GM21737 (cell line): Measurements from ENCODE around the gene C19orf85.

Experiments used
- ATAC-seq: cut with Tn5 transposase; IDR thresholded peaks from one replicate; pipeline ENCODE4 v1.9.1; 2021; ENCODE audit warnings: mild to moderate bottlenecking, moderate library complexity; ENCODE audit not compliant: unreplicated experiment

The C19orf85 gene

GRCh38 chr19:55489711-55490477 is 25.3 kb upstream of the C19orf85 start:
- no peak for ATAC-seq

- ATAC-seq, result no peak
These were observed 24.6 kb upstream of the C19orf85 start for GRCh38 chr19:55488986-55489710.

GRCh38 chr19:55487924-55488687 is 23.6 kb upstream of the C19orf85 start, which contains the start of gene SSC5D:
Gene SSC5D, plus strand, starts transcription at chr19:55488436. Its CDS starts 154 bp downstream, at chr19:55488590.
- no peak for ATAC-seq

GRCh38 chr19:55486971-55487923 is 22.7 kb upstream of the C19orf85 start:
- ATAC-seq, result no peak

- ATAC-seq, result no peak
These were observed 21.8 kb upstream of the C19orf85 start for GRCh38 chr19:55486043-55486970.

- ATAC-seq, result no peak
These were observed 21.0 kb upstream of the C19orf85 start for GRCh38 chr19:55485439-55486011.

- no peak for ATAC-seq
These were observed 20.3 kb upstream of the C19orf85 start, which contains the start of gene NAT14 for GRCh38 chr19:55484593-55485438. Gene NAT14, plus strand, starts transcription at chr19:55485188. Its CDS starts 521 bp downstream, at chr19:55485709.

GRCh38 chr19:55483706-55484592 is 19.4 kb upstream of the C19orf85 start:
- ATAC-seq, result no peak

GRCh38 chr19:55482967-55483705 is 18.6 kb upstream of the C19orf85 start:
- ATAC-seq, result no peak

- ATAC-seq, result no peak
These were observed 17.8 kb upstream of the C19orf85 start for GRCh38 chr19:55482156-55482961.

- ATAC-seq, result no peak
These were observed 17.2 kb upstream of the C19orf85 start for GRCh38 chr19:55481794-55482155.

GRCh38 chr19:55481148-55481793 is 16.7 kb upstream of the C19orf85 start:
- no peak for ATAC-seq

GRCh38 chr19:55479451-55480230 is 15.1 kb upstream of the C19orf85 start:
- ATAC-seq, result no peak

GRCh38 chr19:55479045-55479444 is 14.5 kb upstream of the C19orf85 start:
- ATAC-seq, result no peak
